ENCODE measurements around the gene STK11IP.

GRCh38 chr2:219619235-219619634 lies 21.6 kb downstream of the STK11IP start:
- TF ChIP-seq NFRKB (IDR thresholded peaks at IDR 0.05) (no peak), SUZ12 (IDR thresholded peaks at IDR 0.05) (no peak), FOXA1 (IDR thresholded peaks at IDR 0.05) (no peak)
